Ascending aorta (tissue), 2 donors: ENCODE measurements around the gene WWP2. TPM values are rescaled to one million over a fixed set of nuclear protein-coding genes. Genes with fewer than 3 reads are reported as not detected.
"Not testable (repeated sequence)": the region's sequence is repeated elsewhere in the genome, so short reads cannot be mapped to it uniquely, and the experiment has no call there.

Experiments
- DNase-seq, 2 donors: peaks; one replicate each; pipeline ENCODE4 v3.0.0-alpha.2; 2019; ENCODE audit warnings: low spot score in 2 of 2
- H3K27ac ChIP-seq, 2 donors: fragments of 200-600 bp; sonication (generic); one replicate each; pipeline ENCODE4 v1.5.1; 2016 to 2017; ENCODE audit warnings: mild to moderate bottlenecking in 1 of 2
- H3K27me3 ChIP-seq: fragments of 200-600 bp; sonication (generic); one replicate; pipeline ENCODE4 v1.5.1; 2017
- H3K36me3 ChIP-seq, 2 donors: fragments of 200-600 bp; sonication (generic); one replicate each; pipeline ENCODE4 v1.5.1; 2016
- H3K4me1 ChIP-seq, 2 donors: fragments of 200-600 bp; sonication (generic); one replicate each; pipeline ENCODE4 v1.5.1; 2016 to 2017; ENCODE audit warnings: mild to moderate bottlenecking in 1 of 2
- H3K4me3 ChIP-seq, 2 donors: fragments of 200-600 bp; sonication (generic); one replicate each; pipeline ENCODE4 v1.5.1; 2016 to 2017; ENCODE audit warnings: mild to moderate bottlenecking in 1 of 2
- H3K9me3 ChIP-seq, 2 donors: fragments of 200-600 bp; sonication (generic); one replicate each; pipeline ENCODE4 v1.5.1; 2016
- CTCF ChIP-seq, 3 experiments: fragments of 200-600 bp in 2 of 3; fragments of 450-650 bp in 1 of 3; sonication (generic) in 2 of 3; IDR thresholded peaks; one replicate each; pipeline ENCODE4 v1.5.1; 2016 to 2019; ENCODE audit warnings: antibody characterized with exemption in 3 of 3, mild to moderate bottlenecking in 1 of 3, moderate library complexity in 1 of 3
- intact Hi-C: fragments of 100-400 bp; cut with DNase I; formaldehyde crosslinking; loops from one replicate; pipeline ENCODE4 v1.15.1; 2023
- total RNA-seq: library from RNA; depleted of rRNA; stranded (reverse); fragments of >200 nt; gene quantifications from one replicate; pipeline ENCODE4 v1.1.0, GENCODE V29; 2016

WWP2 gene
- total RNA-seq, 1 donor from 2014 or later = 71.2 TPM

- Histone ChIP-seq H3K9me3 (no peaks in the 10 kb centered on the region), H3K27ac (peak overlapping the region in 1 of 2 donors; percentile 59), H3K4me3 (peak overlapping the region; percentile 65 to 68), H3K36me3 (peaks cover 14 to 28% of the 10 kb centered on the region in 2 donors), H3K27me3 (no peaks in the 10 kb centered on the region), H3K4me1 (peaks cover 5 to 19% of the 10 kb centered on the region in 2 donors)
- no peak for DNase-seq
- intact Hi-C loops = loop anchor here (1.0 to 10.0 kb wide), 3 partner anchors 45 to 358 kb away; partner anchors contain the start of gene NFAT5
- TF ChIP-seq CTCF (IDR thresholded peaks at IDR 0.05) = no peak
Measured at GRCh38 chr16:69754143-69754468, 8.0 kb upstream of the WWP2 start.

DNA sequence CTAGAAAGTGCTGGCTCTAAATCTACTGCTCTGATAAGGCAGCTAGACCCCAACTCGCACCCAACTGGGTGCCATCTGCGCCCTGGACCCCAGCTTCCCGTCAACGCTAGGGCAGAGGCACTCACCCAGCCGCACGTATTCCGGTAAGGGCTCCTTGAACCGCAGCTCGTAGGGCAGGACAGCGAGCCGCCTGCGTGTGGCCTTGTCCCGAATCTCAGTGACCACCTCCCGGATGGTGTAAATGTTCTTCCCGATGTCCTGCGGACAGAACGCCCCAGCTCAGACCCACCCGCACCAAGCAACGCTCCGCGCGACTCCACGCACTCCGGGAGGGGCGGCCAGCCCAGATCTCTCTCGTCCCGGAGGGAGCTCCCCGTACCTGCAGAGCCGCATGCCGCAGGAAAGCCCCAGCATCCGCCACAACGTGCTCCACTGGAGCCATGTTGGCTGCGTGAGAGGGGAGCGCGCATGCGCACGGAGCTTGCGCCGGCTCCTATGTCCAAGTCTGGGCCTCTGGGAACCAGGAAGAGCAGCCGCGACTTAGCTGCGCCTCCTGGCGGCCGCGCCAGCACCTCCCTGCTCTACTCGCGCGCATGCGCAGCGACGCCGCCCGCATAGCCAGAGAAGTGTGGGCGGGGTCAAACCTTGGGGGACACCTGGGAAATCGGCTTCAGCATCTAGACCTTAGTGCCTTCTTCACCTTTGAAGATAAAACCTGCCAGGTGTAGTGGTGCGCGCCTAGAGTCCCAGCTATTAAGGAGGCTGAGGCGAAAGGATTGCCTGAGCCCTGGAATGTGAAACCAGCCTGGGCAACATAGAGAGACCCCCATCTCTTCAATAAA, 7.4 kb upstream of the WWP2 start, which contains the start of gene NOB1:
Gene NOB1, minus strand, starts transcription at position 458 of the 842 bp plus-strand sequence. Its CDS starts 16 bp downstream, at position 442.
- Histone ChIP-seq H3K36me3 (peaks cover 9 to 22% of the 10 kb centered on the region in 2 donors), H3K27ac (peak within 1 kb of the TSS; percentile 15 to 59), H3K27me3 (no peaks in the 10 kb centered on the region), H3K4me3 (peak within 1 kb of the TSS; percentile 65 to 68), H3K9me3 (no peaks in the 10 kb centered on the region), H3K4me1 (peaks cover 5 to 19% of the 10 kb centered on the region in 2 donors)
- TF ChIP-seq CTCF (IDR thresholded peaks at IDR 0.05) = peak; percentile 93 to 100 (median 97)
- intact Hi-C loops = loop anchor here (1.0 to 10.0 kb wide), 4 partner anchors 28 to 358 kb away; partner anchors contain the start of genes NFAT5 and NQO1
- DNase-seq = peak; percentile 81 to 97

DNA sequence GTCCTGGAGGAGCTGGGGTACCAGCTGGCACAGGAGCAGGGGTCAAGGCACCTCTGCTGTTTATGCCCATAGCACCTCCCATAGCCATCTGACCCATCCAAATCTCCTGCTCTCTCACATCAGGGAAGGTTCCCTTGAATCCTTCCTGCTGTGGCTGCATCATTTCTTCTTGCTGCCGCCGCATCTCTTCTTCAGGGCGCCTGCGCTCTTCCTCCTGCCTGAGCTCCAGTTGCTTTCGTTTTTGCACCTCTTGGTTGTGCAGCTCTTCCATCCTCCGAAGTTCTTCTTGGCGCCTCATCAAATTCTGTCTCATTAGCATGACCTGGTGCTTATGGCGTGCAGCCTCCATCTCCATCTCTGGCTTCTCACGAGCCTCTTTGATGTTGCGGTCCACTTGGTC, 5.4 kb upstream of the WWP2 start:
- H3K4me3 ChIP-seq = no peak overlapping the region
- DNase-seq = no peak
- no peaks in the 10 kb centered on the region for H3K27me3 ChIP-seq
- no peak overlapping the region for H3K27ac ChIP-seq
- intact Hi-C loops = loop anchor here (10.0 kb wide), 1 partner anchor 192 kb away; the partner anchor contains the start of gene NFAT5
- H3K9me3 ChIP-seq = no peaks in the 10 kb centered on the region
- peaks cover 5 to 23% of the 10 kb centered on the region in 2 donors for H3K4me1 ChIP-seq
- no peak for TF ChIP-seq CTCF (IDR thresholded peaks at IDR 0.05)
- peaks cover 0 to 2% of the 10 kb centered on the region in 2 donors for H3K36me3 ChIP-seq

- H3K4me3 ChIP-seq, H3K27ac ChIP-seq, DNase-seq, H3K9me3 ChIP-seq, H3K36me3 ChIP-seq, H3K27me3 ChIP-seq: not testable (repeated sequence)
- intact Hi-C loops = loop anchor here (10.0 kb wide), 1 partner anchor 193 kb away; the partner anchor contains the start of gene NFAT5
- H3K4me1 ChIP-seq = peaks cover 5 to 25% of the 10 kb centered on the region in 2 donors
Measured at GRCh38 chr16:69757375-69757774, 4.8 kb upstream of the WWP2 start.

DNA sequence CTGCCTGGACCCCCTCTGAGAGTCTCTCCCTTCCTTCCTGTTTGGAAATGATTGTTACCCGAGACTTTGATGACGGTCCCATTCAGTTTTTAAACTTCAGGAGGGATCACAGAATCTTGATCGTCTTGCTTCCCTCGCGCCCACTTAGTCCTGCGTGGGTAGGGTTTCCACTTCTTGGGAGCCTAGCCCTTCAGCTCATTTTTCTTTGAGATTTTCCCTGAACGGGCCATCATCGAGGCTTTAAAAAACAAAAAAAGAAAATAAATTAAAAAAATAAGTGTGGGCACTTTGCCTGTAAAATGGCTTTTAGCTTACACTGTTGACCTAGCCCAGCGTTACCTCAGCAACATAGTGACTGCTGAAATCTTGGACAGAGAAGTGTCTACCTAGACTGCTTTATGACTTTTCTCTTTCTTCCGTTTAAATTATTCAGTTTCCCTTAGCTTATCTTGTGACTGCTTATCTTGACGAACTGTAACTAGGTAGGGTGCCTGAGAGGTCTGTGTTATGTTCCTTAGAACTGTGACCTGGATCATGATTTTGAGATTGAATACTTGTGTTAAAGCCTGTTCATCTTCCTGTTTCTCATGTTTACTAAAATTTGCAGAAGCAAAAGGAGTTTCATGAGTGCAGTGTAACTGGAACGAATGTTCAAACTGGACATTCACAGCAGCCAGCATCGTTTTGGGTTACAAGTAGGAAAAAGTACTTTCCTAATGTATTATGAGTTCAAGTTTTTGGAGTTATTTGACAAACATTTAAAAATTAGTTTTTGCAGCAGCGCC, 874 bp downstream of the WWP2 start:
- Histone ChIP-seq H3K27me3 (no peaks in the 10 kb centered on the region), H3K27ac (peak overlapping the region; percentile 86 to 92), H3K4me1 (peaks cover 0 to 15% of the 10 kb centered on the region in 2 donors), H3K4me3 (peak overlapping the region; percentile 86 to 87), H3K9me3 (no peaks in the 10 kb centered on the region), H3K36me3 (no peaks in the 10 kb centered on the region)
- DNase-seq = no peak
- intact Hi-C loops = no loop called here
- TF ChIP-seq CTCF (IDR thresholded peaks at IDR 0.05) = no peak
